Cardiac muscle cell (in vitro differentiated cells and primary cell): ENCODE measurements around the gene DYNLT3. TPM values are rescaled to one million over a fixed set of nuclear protein-coding genes. Genes with fewer than 3 reads are reported as not detected.

Experiments used
- DNase-seq, 2 donors: peaks; one replicate each; pipeline versions ENCODE4 v3.0.0 to v3.0.0-alpha.2; 2010 to 2017; ENCODE audit warnings: low read depth in 1 of 2, low spot score in 1 of 2
- H3K27ac ChIP-seq: fragments of 200-600 bp; sonication (generic); 2 replicates; pipeline ENCODE4 v1.5.1; 2016
- H3K27me3 ChIP-seq: fragments of 200-600 bp; sonication (generic); 2 replicates; pipeline ENCODE4 v1.6.0; 2016; ENCODE audit warnings: control low read depth
- H3K36me3 ChIP-seq: fragments of 200-600 bp; sonication (generic); 2 replicates; pipeline ENCODE4 v1.5.1; 2016; ENCODE audit warnings: control low read depth
- H3K4me1 ChIP-seq: fragments of 200-600 bp; sonication (generic); 2 replicates; pipeline ENCODE4 v1.8.1; 2017; ENCODE audit warnings: low read depth, mild to moderate bottlenecking, mixed run types
- H3K4me3 ChIP-seq: fragments of 200-600 bp; sonication (generic); 2 replicates; pipeline ENCODE4 v1.5.1; 2016; ENCODE audit warnings: mild to moderate bottlenecking
- H3K9me3 ChIP-seq: fragments of 200-600 bp; sonication (generic); 2 replicates; pipeline ENCODE4 v1.5.1; 2017; ENCODE audit warnings: low read depth, mild to moderate bottlenecking, control low read depth
- polyA plus RNA-seq: library from polyadenylated mRNA; unstranded; fragments of >200 nt; fragmentation: Nextera tagmentation; extraction: Ambion mirVana; gene quantifications from 2 replicates; pipeline ENCODE4 v1.2.1, GENCODE V29; 2016
- total RNA-seq: library from RNA; depleted of rRNA; stranded (reverse); fragments of >200 nt; gene quantifications from 2 replicates; pipeline ENCODE4 v1.2.3, GENCODE V29; 2016
- TF ChIP-seq, protein P1 (sequence below): IDR thresholded peaks from 2 replicates; pipeline ENCODE4 v1.5.1; 2012; ENCODE audit warnings: low read depth, mild to moderate bottlenecking, low read length

The DYNLT3 gene
- total and polyA plus RNA-seq, 2 experiments from 2014 or later = 7.6 to 12.3 TPM

DNA sequence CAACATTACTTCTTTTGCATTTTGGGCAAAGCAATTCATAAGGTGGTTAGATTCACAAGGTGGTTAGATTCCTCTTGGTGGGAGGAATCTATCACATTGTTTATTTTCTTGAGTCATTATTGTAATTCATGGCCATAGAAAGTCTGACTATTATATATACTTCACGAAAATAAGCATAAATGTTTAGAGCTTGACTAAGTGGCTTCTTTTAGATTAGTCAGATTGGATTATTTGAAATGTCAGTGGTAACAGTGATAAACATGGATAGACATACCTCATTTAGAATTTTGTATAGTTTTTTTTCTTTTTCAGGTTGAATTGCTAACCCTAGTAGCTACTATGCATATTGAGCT, 24.9 kb upstream of the DYNLT3 start:
- Histone ChIP-seq H3K27ac (no peak overlapping the region), H3K27me3 (no peaks in the 10 kb centered on the region), H3K4me3 (no peak overlapping the region), H3K36me3 (no peaks in the 10 kb centered on the region), H3K9me3 (no peaks in the 10 kb centered on the region), H3K4me1 (no peaks in the 10 kb centered on the region)
- no peak for DNase-seq
- TF ChIP-seq, protein P1, sequence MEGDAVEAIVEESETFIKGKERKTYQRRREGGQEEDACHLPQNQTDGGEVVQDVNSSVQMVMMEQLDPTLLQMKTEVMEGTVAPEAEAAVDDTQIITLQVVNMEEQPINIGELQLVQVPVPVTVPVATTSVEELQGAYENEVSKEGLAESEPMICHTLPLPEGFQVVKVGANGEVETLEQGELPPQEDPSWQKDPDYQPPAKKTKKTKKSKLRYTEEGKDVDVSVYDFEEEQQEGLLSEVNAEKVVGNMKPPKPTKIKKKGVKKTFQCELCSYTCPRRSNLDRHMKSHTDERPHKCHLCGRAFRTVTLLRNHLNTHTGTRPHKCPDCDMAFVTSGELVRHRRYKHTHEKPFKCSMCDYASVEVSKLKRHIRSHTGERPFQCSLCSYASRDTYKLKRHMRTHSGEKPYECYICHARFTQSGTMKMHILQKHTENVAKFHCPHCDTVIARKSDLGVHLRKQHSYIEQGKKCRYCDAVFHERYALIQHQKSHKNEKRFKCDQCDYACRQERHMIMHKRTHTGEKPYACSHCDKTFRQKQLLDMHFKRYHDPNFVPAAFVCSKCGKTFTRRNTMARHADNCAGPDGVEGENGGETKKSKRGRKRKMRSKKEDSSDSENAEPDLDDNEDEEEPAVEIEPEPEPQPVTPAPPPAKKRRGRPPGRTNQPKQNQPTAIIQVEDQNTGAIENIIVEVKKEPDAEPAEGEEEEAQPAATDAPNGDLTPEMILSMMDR = no peak

DNA sequence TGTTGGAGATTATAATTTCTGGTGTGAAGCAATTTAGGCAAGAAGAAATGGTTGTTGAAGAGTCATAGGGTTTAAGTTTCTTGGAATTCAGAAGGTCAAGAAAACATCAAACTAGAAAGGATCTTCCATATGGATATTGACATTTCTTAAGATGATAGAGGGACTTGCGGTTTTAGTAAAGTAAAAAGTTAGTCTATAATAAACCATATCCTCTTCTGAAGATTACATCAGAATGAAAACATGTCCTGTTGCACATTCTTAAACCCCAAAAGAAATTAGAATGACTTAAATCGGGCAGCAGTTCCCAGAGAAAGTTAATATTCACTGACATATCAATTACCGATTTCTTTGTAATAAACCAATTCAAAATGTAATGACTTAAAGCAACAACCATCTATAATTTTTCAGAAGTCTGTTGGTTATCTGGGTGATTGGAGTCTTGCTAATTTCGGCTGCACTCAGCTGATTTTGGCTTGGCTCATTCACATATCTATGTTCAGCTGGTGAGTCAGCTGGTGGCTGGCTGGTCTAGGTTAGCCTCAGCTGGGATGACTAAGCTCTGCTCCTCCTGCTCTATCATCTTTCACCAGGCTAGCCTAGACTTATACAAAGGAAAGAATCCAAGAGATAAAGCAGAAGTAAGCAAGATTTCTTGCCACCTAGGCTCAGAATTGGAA, 24.4 kb upstream of the DYNLT3 start:
- peak in 1 of 2 donors; percentile 80 for DNase-seq

DNA sequence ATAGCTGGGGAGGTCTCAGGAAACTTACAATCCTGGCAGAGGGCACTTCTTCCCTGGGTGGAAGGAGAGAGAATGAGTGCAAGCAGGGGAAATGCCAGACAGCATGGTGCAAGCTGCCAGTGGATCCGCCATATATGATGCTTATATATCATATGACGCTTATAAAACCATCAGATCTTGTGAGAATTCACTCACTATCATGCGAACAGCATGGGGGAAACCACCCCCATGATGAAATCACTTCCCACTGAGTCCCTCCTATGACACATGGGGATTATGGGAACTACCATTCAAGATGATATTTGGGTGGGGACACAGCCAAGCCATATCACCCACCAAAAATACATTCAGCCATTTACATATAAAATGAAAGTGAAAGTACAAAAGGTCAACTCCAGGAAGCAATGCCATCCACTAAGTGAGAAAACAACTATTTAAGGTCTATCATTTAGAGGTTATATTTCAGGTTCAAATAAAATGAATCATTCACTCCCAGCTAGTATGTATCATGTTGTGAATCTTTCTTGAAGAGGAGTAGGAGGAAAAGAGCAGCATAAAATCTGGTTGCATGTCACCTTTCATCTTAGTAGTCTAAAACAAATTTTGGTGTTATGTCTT, 20.3 kb upstream of the DYNLT3 start:
- no peaks in the 10 kb centered on the region for H3K9me3 ChIP-seq
- no peaks in the 10 kb centered on the region for H3K36me3 ChIP-seq
- H3K27ac ChIP-seq = no peak overlapping the region
- no peak overlapping the region for H3K4me3 ChIP-seq
- DNase-seq = no peak
- H3K27me3 ChIP-seq = no peaks in the 10 kb centered on the region
- H3K4me1 ChIP-seq = no peaks in the 10 kb centered on the region
- TF ChIP-seq, protein P1 = no peak

More for the DNA sequence above, 24.4 kb upstream of the DYNLT3 start:
- Histone ChIP-seq H3K4me3 (no peak overlapping the region), H3K9me3 (no peaks in the 10 kb centered on the region), H3K27me3 (no peaks in the 10 kb centered on the region), H3K36me3 (no peaks in the 10 kb centered on the region), H3K4me1 (no peaks in the 10 kb centered on the region), H3K27ac (no peak overlapping the region)
- TF ChIP-seq, protein P1 = no peak

DNA sequence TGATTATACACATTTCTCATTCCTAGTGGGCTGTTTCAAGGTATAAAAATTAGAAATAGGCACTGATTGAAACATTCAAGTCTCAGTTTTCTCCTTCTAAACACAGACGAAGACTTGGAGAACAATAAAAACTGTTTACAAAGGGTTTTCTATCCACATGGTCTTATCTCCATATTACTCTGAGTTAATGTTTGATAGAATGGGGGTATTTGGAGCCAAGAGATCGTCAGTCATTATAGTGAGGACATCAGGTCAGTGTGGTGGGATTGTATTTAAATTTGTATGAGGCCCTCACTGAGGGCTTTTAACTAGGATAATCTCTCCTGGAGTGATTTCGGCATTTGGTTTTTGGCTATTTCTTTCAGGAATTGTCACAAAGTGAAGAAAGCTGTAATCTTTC, 16.4 kb upstream of the DYNLT3 start:
- no peak for DNase-seq
- TF ChIP-seq, protein P1 = no peak
- Histone ChIP-seq H3K4me3 (no peak overlapping the region), H3K27ac (no peak overlapping the region), H3K9me3 (no peaks in the 10 kb centered on the region), H3K27me3 (no peaks in the 10 kb centered on the region), H3K36me3 (no peaks in the 10 kb centered on the region), H3K4me1 (no peaks in the 10 kb centered on the region)

DNA sequence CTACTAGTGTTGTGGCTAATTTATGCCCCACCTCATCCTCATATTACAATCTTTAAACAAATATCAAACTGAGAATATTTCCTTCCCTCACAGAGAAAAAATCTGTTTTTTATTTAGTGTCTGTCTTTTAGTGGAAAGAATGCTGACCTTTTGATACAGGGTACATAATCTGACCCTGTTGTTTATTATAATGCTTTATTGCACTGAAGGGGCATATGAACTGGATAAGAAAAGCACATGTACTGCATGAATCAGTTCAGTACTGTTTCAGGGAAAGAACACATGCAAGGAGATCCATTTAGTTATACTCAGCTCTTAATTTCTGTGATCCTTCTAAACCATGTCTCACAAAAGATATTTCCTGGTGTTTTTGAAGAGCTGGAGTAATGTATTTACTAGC, 15.5 kb upstream of the DYNLT3 start:
- H3K27ac ChIP-seq = no peak overlapping the region

More for the DNA sequence above, 15.5 kb upstream of the DYNLT3 start:
- Histone ChIP-seq H3K4me1 (no peaks in the 10 kb centered on the region), H3K4me3 (no peak overlapping the region), H3K36me3 (no peaks in the 10 kb centered on the region), H3K27me3 (no peaks in the 10 kb centered on the region), H3K9me3 (no peaks in the 10 kb centered on the region)
- TF ChIP-seq, protein P1 = no peak
- no peak for DNase-seq
